ENCODE results near the gene NTM. TPM values are rescaled to one million over a fixed set of nuclear protein-coding genes. Genes with fewer than 3 reads are reported as not detected.
A peak's percentile ranks its signal among the peaks of the same experiment; 100 is the strongest.

The NTM gene
- total RNA-seq, 2 donors from 2014 or later: 0.26 to 3.6 TPM

GRCh38 chr11:131354251-131354701 lies 16.1 kb upstream of the NTM start:
- TF ChIP-seq CTCF (IDR thresholded peaks at IDR 0.05) (no peak), POLR2A (IDR thresholded peaks at IDR 0.05) (no peak)
- intact Hi-C loops (cut with DNase I): no loop called here
- 33 to 34% methylated on average over 5 of the region's 5 CpGs for WGBS, 2 donors

GRCh38 chr11:131356206-131356605 lies 14.2 kb upstream of the NTM start:
- WGBS, 2 donors: 78 to 87% methylated on average over 6 of the region's 6 CpGs
- no peak overlapping the region for H3K27ac ChIP-seq
- no peaks in the 10 kb centered on the region for H3K9me3 ChIP-seq
- no peak overlapping the region for H3K4me3 ChIP-seq
- no peaks in the 10 kb centered on the region for H3K36me3 ChIP-seq (replicated peaks in 1 of 2; ENCODE audit: insufficient read depth in 1 of 2, low read depth in 2 of 2)
- H3K4me1 ChIP-seq: no peaks in the 10 kb centered on the region
- no peak for ATAC-seq
- no peak for DNase-seq
- H3K27me3 ChIP-seq: no peaks in the 10 kb centered on the region
- TF ChIP-seq CTCF (IDR thresholded peaks at IDR 0.05) (no peak), POLR2A (IDR thresholded peaks at IDR 0.05) (no peak)
- intact Hi-C loops (cut with DNase I): no loop called here

More at GRCh38 chr11:131354251-131354701, 16.1 kb upstream of the NTM start:
- H3K27ac ChIP-seq: no peak overlapping the region
- H3K9me3 ChIP-seq: no peaks in the 10 kb centered on the region
- H3K27me3 ChIP-seq: no peaks in the 10 kb centered on the region
- H3K36me3 ChIP-seq (replicated peaks in 1 of 2; ENCODE audit: insufficient read depth in 1 of 2, low read depth in 2 of 2): no peaks in the 10 kb centered on the region
- H3K4me3 ChIP-seq: no peak overlapping the region
- DNase-seq: no peak
- no peaks in the 10 kb centered on the region for H3K4me1 ChIP-seq
- ATAC-seq: no peak

GRCh38 chr11:131365329-131365930 lies 5.0 kb upstream of the NTM start:
- DNase-seq (no peak), ATAC-seq (no peak)
- TF ChIP-seq POLR2A (IDR thresholded peaks at IDR 0.05) (no peak), CTCF (IDR thresholded peaks at IDR 0.05) (no peak)
- H3K27me3 ChIP-seq: no peaks in the 10 kb centered on the region
- H3K27ac ChIP-seq: no peak overlapping the region
- 54 to 55% methylated on average over 4 of the region's 4 CpGs for WGBS, 2 donors
- H3K4me1 ChIP-seq: peaks cover 4% of the 10 kb centered on the region
- no peaks in the 10 kb centered on the region for H3K9me3 ChIP-seq
- intact Hi-C loops (cut with DNase I): no loop called here
- no peak overlapping the region for H3K4me3 ChIP-seq
- no peaks in the 10 kb centered on the region for H3K36me3 ChIP-seq (replicated peaks in 1 of 2; ENCODE audit: insufficient read depth in 1 of 2, low read depth in 2 of 2)

- intact Hi-C loops (cut with DNase I): no loop called here
- Histone ChIP-seq H3K9me3 (no peaks in the 10 kb centered on the region), H3K27ac (no peak overlapping the region), H3K27me3 (peaks cover 0 to 18% of the 10 kb centered on the region in 2 donors), H3K36me3 (replicated peaks in 1 of 2; ENCODE audit: insufficient read depth in 1 of 2, low read depth in 2 of 2) (no peaks in the 10 kb centered on the region), H3K4me3 (no peak overlapping the region), H3K4me1 (peaks cover 22% of the 10 kb centered on the region)
- TF ChIP-seq CTCF (IDR thresholded peaks at IDR 0.05) (no peak), POLR2A (IDR thresholded peaks at IDR 0.05) (no peak)
- WGBS, 2 donors: 5% methylated on average over 26 of the region's 26 CpGs
- DNase-seq (no peak), ATAC-seq (peak; percentile 27)
Measured at GRCh38 chr11:131370901-131371790, 731 bp downstream of the NTM start.
